Retinal pigment epithelial cell (primary cell): Measurements from ENCODE around the gene ASB1.
"Not testable (repeated sequence)": the region's sequence is repeated elsewhere in the genome, so short reads cannot be mapped to it uniquely, and the experiment has no call there.

Experiments used
- DNase-seq: peaks from one replicate; pipeline ENCODE4 v3.0.0-alpha.2; 2010; ENCODE audit warnings: low read depth
- H3K4me3 ChIP-seq: 2 replicates; pipeline ENCODE4 v1.5.1; 2011; ENCODE audit warnings: mild to moderate bottlenecking, low read length, control low read depth, moderate library complexity
- CTCF ChIP-seq: conservative IDR thresholded peaks from 2 replicates; pipeline ENCODE4 v1.5.1; 2011; ENCODE audit warnings: low read depth, low read length, control low read depth, inconsistent platforms

Gene ASB1

GRCh38 chr2:238440331-238440730 lies 13.6 kb downstream of the ASB1 start:
- H3K4me3 ChIP-seq: no peak overlapping the region
- DNase-seq: no peak
- no peak for TF ChIP-seq CTCF

GRCh38 chr2:238440767-238441166 lies 14.0 kb downstream of the ASB1 start:
- no peak for TF ChIP-seq CTCF
- no peak for DNase-seq

GRCh38 chr2:238441262-238442114 lies 14.8 kb downstream of the ASB1 start:
- no peak overlapping the region for H3K4me3 ChIP-seq
- no peak for DNase-seq
- no peak for TF ChIP-seq CTCF

More at GRCh38 chr2:238440767-238441166, 14.0 kb downstream of the ASB1 start:
- H3K4me3 ChIP-seq: no peak overlapping the region

GRCh38 chr2:238442257-238442656 lies 15.5 kb downstream of the ASB1 start:
- not testable (repeated sequence) for DNase-seq, H3K4me3 ChIP-seq

GRCh38 chr2:238444242-238444641 lies 17.5 kb downstream of the ASB1 start:
- H3K4me3 ChIP-seq: no peak overlapping the region
- no peak for TF ChIP-seq CTCF
- DNase-seq: no peak

GRCh38 chr2:238445409-238446190 lies 18.9 kb downstream of the ASB1 start:
- no peak overlapping the region for H3K4me3 ChIP-seq
- no peak for TF ChIP-seq CTCF
- no peak for DNase-seq

GRCh38 chr2:238446371-238446770 lies 19.6 kb downstream of the ASB1 start:
- TF ChIP-seq CTCF: no peak
- no peak overlapping the region for H3K4me3 ChIP-seq
- DNase-seq: no peak
